Kidney (tissue), 14 donors: ENCODE measurements around the gene RAPGEF4. TPM values are rescaled to one million over a fixed set of nuclear protein-coding genes. Genes with fewer than 3 reads are reported as not detected.

Experiments used
- DNase-seq, 5 donors: peaks; one replicate each; pipeline ENCODE4 v3.0.0-alpha.2; 2013 to 2020
- FAIRE-seq: peaks from 2 replicates; lab custom pipeline; 2012; peaks lifted over from hg19 to GRCh38; lab: Jason Lieb, UNC
- H3K27ac ChIP-seq, 2 donors: one replicate each; pipeline ENCODE4 v1.7.0; 2013; ENCODE audit warnings: low read depth in 2 of 2, low read length in 2 of 2, inconsistent platforms in 1 of 2
- H3K27me3 ChIP-seq: one replicate; pipeline ENCODE4 v1.7.1; 2013; ENCODE audit warnings: low read length, inconsistent platforms; ENCODE audit not compliant: control insufficient read depth, insufficient read depth
- H3K36me3 ChIP-seq, 3 donors: one replicate each; pipeline versions ENCODE4 v1.7.0 to v1.7.1; 2013; ENCODE audit warnings: low read length in 3 of 3, control low read depth in 1 of 3, inconsistent platforms in 1 of 3; ENCODE audit not compliant: insufficient read depth in 3 of 3, control insufficient read depth in 2 of 3
- H3K4me1 ChIP-seq, 3 donors: one replicate each; pipeline versions ENCODE4 v1.7.0 to v1.7.1; 2013; ENCODE audit warnings: low read length in 3 of 3, inconsistent platforms in 1 of 3, low read depth in 1 of 3; ENCODE audit not compliant: control insufficient read depth in 2 of 3, insufficient read depth in 2 of 3
- H3K4me3 ChIP-seq, 3 donors: one replicate each; pipeline versions ENCODE4 v1.7.0 to v1.8.1; 2013; ENCODE audit warnings: low read length in 3 of 3, control low read depth in 1 of 3, inconsistent platforms in 1 of 3
- H3K9ac ChIP-seq, 3 donors: one replicate each; pipeline versions ENCODE4 v1.7.0 to v1.7.1; 2013; ENCODE audit warnings: low read length in 3 of 3, control low read depth in 1 of 3, inconsistent platforms in 1 of 3
- H3K9me3 ChIP-seq, 3 donors: one replicate each; pipeline versions ENCODE4 v1.7.0 to v1.7.1; 2013; ENCODE audit warnings: low read length in 3 of 3, control low read depth in 1 of 3, inconsistent platforms in 1 of 3; ENCODE audit not compliant: control insufficient read depth in 2 of 3, insufficient read depth in 1 of 3
- intact Hi-C: fragments of 100-400 bp; cut with DNase I; formaldehyde crosslinking; loops from one replicate; pipeline ENCODE4 v1.11.1; 2022
- polyA plus RNA-seq: library from polyadenylated mRNA; stranded (reverse); fragments of 350-450 nt; fragmentation: Illumina TruSeq; extraction: RNeasy Lipid Tissue Mini Kit (QIAGEN cat#74804); gene quantifications from one replicate; pipeline ENCODE4 v1.2.3, GENCODE V29; 2014; ENCODE audit warnings: low read depth, low replicate concordance; ENCODE audit not compliant: insufficient read depth
- total RNA-seq: library from RNA; stranded (reverse); fragmentation: NEBNext Ultra II Directional; extraction: Animal tissue kit (Norgen Biotek cat#: 25700); gene quantifications from one replicate; pipeline ENCODE4 v1.2.1, GENCODE V29; 2021
- TF ChIP-seq, protein P1 (sequence below): IDR thresholded peaks from 3 replicates; pipeline ENCODE4 v1.5.1; 2012; ENCODE audit warnings: mild to moderate bottlenecking, moderate library complexity, borderline replicate concordance; ENCODE audit not compliant: insufficient read depth; ENCODE audit errors: extremely low read depth
- donor health status: control.
- donor health status: control.
- donor health status: control.
- donor health status: control.
- donor health status: control.
- donor health status: DM: yes; HTN: yes; CAD: no.
- donor health status: Normal renal cell carcinoma (clear cell type).

The RAPGEF4 gene
- total and polyA plus RNA-seq, 2 donors from 2014 or later, result 3.8 to 13.6 TPM

DNA sequence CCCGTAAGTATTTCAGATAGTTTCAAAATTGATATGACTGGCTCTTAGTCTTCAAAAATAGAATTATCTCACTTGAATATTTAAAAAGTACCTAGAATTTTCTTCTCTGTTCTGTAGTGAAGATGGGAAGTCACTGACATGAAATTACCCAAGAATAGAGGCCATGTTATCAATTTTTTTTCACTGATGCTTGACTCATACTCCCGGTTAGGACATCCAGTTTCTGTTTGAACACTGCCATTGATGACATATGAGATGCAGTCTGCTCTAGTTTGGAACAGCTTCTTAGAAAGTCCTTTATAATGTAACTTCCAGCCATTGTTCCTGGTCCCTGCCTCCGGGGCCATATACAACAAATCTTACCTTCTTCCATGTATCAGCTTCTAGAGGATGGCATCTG lies 366.0 kb downstream of the RAPGEF4 start:
- H3K27ac ChIP-seq, result no peak overlapping the region
- no peaks in the 10 kb centered on the region for H3K27me3 ChIP-seq
- TF ChIP-seq, protein P1, sequence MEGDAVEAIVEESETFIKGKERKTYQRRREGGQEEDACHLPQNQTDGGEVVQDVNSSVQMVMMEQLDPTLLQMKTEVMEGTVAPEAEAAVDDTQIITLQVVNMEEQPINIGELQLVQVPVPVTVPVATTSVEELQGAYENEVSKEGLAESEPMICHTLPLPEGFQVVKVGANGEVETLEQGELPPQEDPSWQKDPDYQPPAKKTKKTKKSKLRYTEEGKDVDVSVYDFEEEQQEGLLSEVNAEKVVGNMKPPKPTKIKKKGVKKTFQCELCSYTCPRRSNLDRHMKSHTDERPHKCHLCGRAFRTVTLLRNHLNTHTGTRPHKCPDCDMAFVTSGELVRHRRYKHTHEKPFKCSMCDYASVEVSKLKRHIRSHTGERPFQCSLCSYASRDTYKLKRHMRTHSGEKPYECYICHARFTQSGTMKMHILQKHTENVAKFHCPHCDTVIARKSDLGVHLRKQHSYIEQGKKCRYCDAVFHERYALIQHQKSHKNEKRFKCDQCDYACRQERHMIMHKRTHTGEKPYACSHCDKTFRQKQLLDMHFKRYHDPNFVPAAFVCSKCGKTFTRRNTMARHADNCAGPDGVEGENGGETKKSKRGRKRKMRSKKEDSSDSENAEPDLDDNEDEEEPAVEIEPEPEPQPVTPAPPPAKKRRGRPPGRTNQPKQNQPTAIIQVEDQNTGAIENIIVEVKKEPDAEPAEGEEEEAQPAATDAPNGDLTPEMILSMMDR, result no peak
- no peak overlapping the region for H3K9ac ChIP-seq
- no peaks in the 10 kb centered on the region for H3K36me3 ChIP-seq
- no peak for FAIRE-seq
- no peak overlapping the region for H3K4me3 ChIP-seq
- no peaks in the 10 kb centered on the region for H3K9me3 ChIP-seq
- DNase-seq, result no peak
- H3K4me1 ChIP-seq, result no peaks in the 10 kb centered on the region
- intact Hi-C loops, result no loop called here

Other genes with a start within 250 kb of the RAPGEF4 start
- 19.2 TPM for gene PDK1, start 179.8 kb upstream of the RAPGEF4 start, total RNA-seq
- 4.6 TPM for gene PDK1, start 179.8 kb upstream of the RAPGEF4 start, polyA plus RNA-seq